ENCODE results near the gene IL17RA.
"Not testable (repeated sequence)": the region's sequence is repeated elsewhere in the genome, so short reads cannot be mapped to it uniquely, and the experiment has no call there.

Gene IL17RA

DNA sequence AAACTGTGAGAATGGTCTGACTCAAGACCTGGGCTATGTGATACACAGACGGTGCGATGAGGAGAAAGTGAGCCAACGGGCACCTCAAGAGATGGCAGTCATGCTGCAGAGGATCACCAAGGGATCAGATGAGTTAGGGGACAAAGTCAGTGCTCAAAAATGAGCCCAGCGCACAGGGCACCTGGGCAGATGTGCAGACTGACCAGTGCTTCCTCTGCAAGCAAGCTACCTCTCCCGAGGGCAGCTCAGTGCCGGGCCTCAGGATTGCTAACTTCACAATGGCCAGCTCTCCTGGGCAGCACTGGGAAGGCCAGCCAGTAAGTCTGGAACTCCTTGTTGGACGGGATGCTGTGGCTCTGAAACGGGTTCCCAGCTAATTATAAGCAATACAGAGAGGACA lies 59.0 kb downstream of the IL17RA start:
- DNase-seq (ENCODE audit: low spot score in 2 of 2) (no peak), ATAC-seq (replicated peaks; ENCODE audit: extremely low read depth, poor library complexity, severe bottlenecking) (no peak)
- Mint-ChIP-seq H3K27me3 (no peaks in the 10 kb centered on the region), H3K27ac (ENCODE audit: low read depth) (no peak overlapping the region), H3K4me3 (no peak overlapping the region), H3K36me3 (ENCODE audit: insufficient read depth) (peaks cover 13% of the 10 kb centered on the region), H3K9me3 (no peaks in the 10 kb centered on the region), H3K4me1 (no peaks in the 10 kb centered on the region)

DNA sequence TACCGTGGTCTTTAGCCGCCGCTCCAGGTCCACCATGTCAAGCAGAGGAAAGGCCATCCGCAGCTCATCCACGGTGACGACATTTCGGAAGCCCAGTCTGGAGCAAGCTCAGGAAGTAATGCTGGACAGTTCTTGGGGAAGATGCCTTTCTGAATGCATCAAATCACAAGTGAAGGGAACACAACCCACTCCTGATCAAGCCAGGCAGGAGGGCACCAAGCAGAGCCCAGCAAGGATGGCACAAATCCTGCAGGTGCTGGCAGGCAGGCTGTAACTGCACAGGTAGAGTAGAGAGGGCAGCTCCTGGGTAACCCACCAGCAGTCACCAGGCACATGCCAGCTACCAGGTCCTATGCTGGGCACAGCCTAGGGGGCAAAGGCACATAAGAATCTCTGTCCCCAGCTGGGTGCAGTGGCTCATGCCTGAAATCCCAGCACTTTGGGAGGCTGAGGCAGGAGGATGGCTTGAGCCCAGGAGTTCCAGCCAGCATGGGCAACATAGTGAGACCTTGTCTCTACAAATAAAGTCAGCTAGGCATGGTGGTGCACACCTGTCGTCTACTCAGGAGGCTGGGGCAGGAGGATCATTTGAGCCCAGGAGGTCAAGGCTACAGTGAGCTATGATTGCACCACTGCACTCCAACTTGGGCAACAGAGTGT lies 60.4 kb downstream of the IL17RA start:
- Mint-ChIP-seq H3K36me3 (ENCODE audit: insufficient read depth) (peaks cover 13% of the 10 kb centered on the region), H3K27me3 (no peaks in the 10 kb centered on the region), H3K27ac (ENCODE audit: low read depth) (no peak overlapping the region), H3K4me3 (no peak overlapping the region), H3K4me1 (no peaks in the 10 kb centered on the region), H3K9me3 (no peaks in the 10 kb centered on the region)
- no peak for ATAC-seq (replicated peaks; ENCODE audit: extremely low read depth, poor library complexity, severe bottlenecking)
- no peak for DNase-seq (ENCODE audit: low spot score in 2 of 2)

GRCh38 chr22:17147458-17147857 lies 62.7 kb downstream of the IL17RA start:
- not testable (repeated sequence) for H3K36me3 Mint-ChIP-seq (ENCODE audit: insufficient read depth); H3K4me1 Mint-ChIP-seq; H3K9me3 Mint-ChIP-seq; ATAC-seq (replicated peaks; ENCODE audit: extremely low read depth, poor library complexity, severe bottlenecking); H3K27me3 Mint-ChIP-seq; DNase-seq (ENCODE audit: low spot score in 2 of 2); H3K27ac Mint-ChIP-seq (ENCODE audit: low read depth); H3K4me3 Mint-ChIP-seq

DNA sequence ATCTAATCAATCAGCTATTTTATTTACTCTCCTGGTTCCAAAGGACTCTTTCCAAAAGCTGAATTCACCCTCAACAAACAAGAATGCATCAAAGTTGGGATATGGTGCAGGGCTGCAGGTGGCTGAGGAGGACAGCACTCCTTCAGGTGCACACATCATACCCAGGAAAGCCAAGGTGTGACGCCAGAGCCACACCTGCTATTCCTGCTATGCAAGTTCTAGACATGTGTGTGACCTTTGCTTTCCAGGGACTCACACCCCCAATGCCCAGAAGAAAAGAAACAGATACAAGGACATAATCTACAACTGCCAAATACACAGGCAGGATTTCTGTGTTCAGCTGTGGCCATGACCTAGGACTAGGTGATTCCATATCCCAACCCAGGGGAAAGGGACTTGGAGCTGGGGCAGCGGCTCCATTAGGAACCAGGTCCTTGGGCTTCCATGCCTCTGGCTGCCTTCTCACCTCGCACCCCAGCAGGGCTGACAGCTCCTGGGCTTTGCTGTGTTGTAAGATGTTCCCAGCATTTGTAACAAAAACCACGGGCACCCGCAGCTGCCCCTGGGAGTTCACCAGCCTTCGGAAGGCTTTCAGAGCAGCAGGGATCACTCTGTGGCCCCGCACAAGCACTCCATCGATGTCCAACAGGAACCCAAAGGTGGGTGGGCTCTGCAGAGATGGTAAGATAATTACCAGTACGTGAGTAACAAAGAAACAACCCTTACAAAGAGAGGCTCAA lies 64.4 kb downstream of the IL17RA start:
- peaks cover 7% of the 10 kb centered on the region for H3K36me3 Mint-ChIP-seq (ENCODE audit: insufficient read depth)
- ATAC-seq (replicated peaks; ENCODE audit: extremely low read depth, poor library complexity, severe bottlenecking) = no peak
- H3K27me3 Mint-ChIP-seq = no peaks in the 10 kb centered on the region
- H3K9me3 Mint-ChIP-seq = no peaks in the 10 kb centered on the region
- no peak overlapping the region for H3K27ac Mint-ChIP-seq (ENCODE audit: low read depth)
- no peak for DNase-seq (ENCODE audit: low spot score in 2 of 2)
- no peak overlapping the region for H3K4me3 Mint-ChIP-seq
- peaks cover 8% of the 10 kb centered on the region for H3K4me1 Mint-ChIP-seq

DNA sequence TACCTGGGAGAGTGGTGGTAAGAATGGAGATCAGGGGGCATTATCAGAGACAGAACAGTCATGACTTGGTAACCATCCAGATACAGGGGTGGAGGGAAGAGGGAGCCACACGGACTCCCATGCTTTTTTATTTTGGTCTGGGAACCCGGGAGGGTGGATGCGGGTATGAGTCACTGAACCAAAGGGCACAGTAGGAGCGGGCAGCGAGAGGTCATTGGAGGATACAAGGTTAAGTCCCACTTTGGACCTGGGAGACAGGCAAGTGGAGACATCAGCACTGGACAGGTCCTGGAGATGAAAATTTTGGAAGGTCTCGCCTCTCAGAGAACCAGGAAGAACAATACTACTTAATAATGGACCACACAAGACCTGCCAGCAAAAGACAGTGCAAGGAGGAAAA lies 67.5 kb downstream of the IL17RA start:
- DNase-seq (ENCODE audit: low spot score in 2 of 2) (no peak), ATAC-seq (replicated peaks; ENCODE audit: extremely low read depth, poor library complexity, severe bottlenecking) (no peak)
- H3K9me3 Mint-ChIP-seq = no peaks in the 10 kb centered on the region
- no peak overlapping the region for H3K27ac Mint-ChIP-seq (ENCODE audit: low read depth)
- H3K27me3 Mint-ChIP-seq = no peaks in the 10 kb centered on the region
- peaks cover 1% of the 10 kb centered on the region for H3K36me3 Mint-ChIP-seq (ENCODE audit: insufficient read depth)
- H3K4me3 Mint-ChIP-seq = no peak overlapping the region
- H3K4me1 Mint-ChIP-seq = peaks cover 22% of the 10 kb centered on the region

DNA sequence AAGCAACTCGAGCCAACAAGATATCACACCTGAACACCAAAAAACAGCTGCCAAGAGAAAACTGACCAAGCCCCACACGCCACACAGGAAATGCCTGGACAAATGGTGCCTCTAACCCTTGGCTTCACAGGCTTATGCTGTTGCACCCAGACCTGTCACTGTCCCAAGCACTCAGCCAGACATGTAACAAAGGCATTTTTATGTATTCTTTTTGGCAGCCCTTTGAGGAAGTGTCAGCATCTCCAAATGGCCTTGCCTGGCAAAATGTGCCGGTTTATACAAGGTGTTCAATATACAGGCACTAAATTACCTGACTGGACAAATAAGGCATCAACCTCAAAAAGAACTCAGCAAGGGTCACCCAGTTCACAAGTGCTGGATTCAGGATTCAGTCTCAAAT lies 68.2 kb downstream of the IL17RA start:
- Mint-ChIP-seq H3K4me1 (peaks cover 25% of the 10 kb centered on the region), H3K27ac (ENCODE audit: low read depth) (peak overlapping the region; percentile 44)

GRCh38 chr22:17155941-17156340 lies 71.1 kb downstream of the IL17RA start:
- Mint-ChIP-seq H3K27ac (ENCODE audit: low read depth) (no peak overlapping the region), H3K9me3 (no peaks in the 10 kb centered on the region), H3K36me3 (ENCODE audit: insufficient read depth) (peaks cover 1% of the 10 kb centered on the region), H3K4me3 (peak overlapping the region; percentile 39), H3K4me1 (peaks cover 34% of the 10 kb centered on the region), H3K27me3 (no peaks in the 10 kb centered on the region)
- DNase-seq (ENCODE audit: low spot score in 2 of 2) = no peak
- ATAC-seq (replicated peaks; ENCODE audit: extremely low read depth, poor library complexity, severe bottlenecking) = no peak

More for the DNA sequence above, 68.2 kb downstream of the IL17RA start:
- ATAC-seq (replicated peaks; ENCODE audit: extremely low read depth, poor library complexity, severe bottlenecking) (no peak), DNase-seq (ENCODE audit: low spot score in 2 of 2) (no peak)
- Mint-ChIP-seq H3K36me3 (ENCODE audit: insufficient read depth) (peaks cover 1% of the 10 kb centered on the region), H3K4me3 (no peak overlapping the region), H3K9me3 (no peaks in the 10 kb centered on the region), H3K27me3 (no peaks in the 10 kb centered on the region)

DNA sequence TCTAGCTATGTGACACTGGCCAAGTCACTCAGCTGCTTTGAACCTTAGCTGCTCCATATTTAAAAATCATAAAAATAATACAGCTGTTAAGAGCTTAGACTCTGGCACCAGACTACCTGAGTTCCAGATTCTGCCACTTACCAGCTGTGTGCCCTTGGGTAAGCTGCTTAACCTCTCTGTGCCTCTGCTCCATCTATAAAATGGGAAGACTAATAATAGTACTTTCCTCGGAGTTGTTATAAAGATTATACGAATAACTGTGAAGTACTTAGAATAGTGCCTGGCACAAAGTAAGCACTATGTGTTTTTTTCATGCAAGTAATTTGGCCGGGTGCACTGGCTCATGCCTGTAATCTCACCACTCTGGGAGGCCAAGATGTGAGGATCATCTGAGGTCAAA lies 72.9 kb downstream of the IL17RA start:
- Mint-ChIP-seq H3K36me3 (ENCODE audit: insufficient read depth) (peaks cover 1% of the 10 kb centered on the region), H3K9me3 (no peaks in the 10 kb centered on the region), H3K4me3 (peak overlapping the region; percentile 82), H3K4me1 (peaks cover 26% of the 10 kb centered on the region), H3K27ac (ENCODE audit: low read depth) (no peak overlapping the region), H3K27me3 (no peaks in the 10 kb centered on the region)
- ATAC-seq (replicated peaks; ENCODE audit: extremely low read depth, poor library complexity, severe bottlenecking) (no peak), DNase-seq (ENCODE audit: low spot score in 2 of 2) (no peak)

GRCh38 chr22:17158176-17158567 lies 73.4 kb downstream of the IL17RA start:
- peaks cover 26% of the 10 kb centered on the region for H3K4me1 Mint-ChIP-seq
- H3K9me3 Mint-ChIP-seq = no peaks in the 10 kb centered on the region
- H3K36me3 Mint-ChIP-seq (ENCODE audit: insufficient read depth) = no peaks in the 10 kb centered on the region
- DNase-seq (ENCODE audit: low spot score in 2 of 2) = no peak
- no peaks in the 10 kb centered on the region for H3K27me3 Mint-ChIP-seq
- peak overlapping the region; percentile 82 for H3K4me3 Mint-ChIP-seq
- H3K27ac Mint-ChIP-seq (ENCODE audit: low read depth) = peak overlapping the region; percentile 78
- no peak for ATAC-seq (replicated peaks; ENCODE audit: extremely low read depth, poor library complexity, severe bottlenecking)

DNA sequence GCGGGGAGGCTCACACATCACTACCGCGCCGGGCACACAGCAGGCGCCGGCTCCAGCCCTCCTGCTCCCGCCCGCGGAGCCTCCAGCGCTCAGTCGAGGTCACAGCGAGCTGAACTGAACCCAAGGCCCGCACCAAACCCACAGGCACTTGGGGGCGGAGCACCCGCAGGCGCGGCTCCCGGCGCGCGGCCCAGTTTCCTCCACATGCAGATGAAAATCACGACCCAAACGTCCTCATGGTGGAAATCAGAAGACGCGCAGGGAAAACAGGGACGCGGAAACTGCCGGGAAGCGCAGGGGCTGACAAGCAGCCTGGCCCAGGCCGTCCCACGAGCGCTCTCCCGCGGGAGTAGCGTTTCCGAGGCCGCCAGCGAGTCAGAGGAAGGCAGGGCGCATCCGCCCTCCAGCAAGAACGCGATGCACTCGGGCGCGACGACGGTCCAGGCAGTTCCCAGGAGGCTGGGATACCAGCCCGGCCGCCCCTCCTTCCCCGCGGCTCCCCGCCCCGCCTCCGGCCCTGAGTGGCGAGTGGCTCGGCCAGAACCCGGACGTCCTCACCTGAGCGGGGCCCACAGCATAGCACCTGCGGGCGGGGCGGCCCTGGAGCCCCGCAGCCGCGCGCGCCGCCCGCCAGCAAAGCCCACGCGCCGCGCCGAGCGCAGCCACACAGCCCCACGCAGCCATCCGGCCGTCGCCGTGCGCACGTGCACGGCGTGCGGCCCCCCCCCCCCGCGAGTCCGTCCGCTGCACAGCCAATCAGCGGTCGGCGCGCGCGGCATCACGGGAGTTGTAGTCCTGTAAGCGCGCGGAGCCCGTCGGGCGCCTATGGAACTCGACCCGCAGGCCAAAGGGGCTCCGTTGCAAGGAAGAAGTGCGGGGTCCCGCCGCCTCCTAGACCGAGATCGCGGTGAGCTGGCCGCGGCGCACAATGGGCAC lies 74.0 kb downstream of the IL17RA start, which contains the start of gene HDHD5:
TSS of gene HDHD5 (minus strand) at position 710 of the 936 bp plus-strand sequence. CDS start at position 684, 26 bp downstream.
- no peaks in the 10 kb centered on the region for H3K27me3 Mint-ChIP-seq
- H3K4me3 Mint-ChIP-seq = peak within 1 kb of the TSS; percentile 82
- ATAC-seq (replicated peaks; ENCODE audit: extremely low read depth, poor library complexity, severe bottlenecking) (peak; percentile 95), DNase-seq (ENCODE audit: low spot score in 2 of 2) (peak; percentile 72 to 77)
- H3K9me3 Mint-ChIP-seq = no peaks in the 10 kb centered on the region
- peaks cover 26% of the 10 kb centered on the region for H3K4me1 Mint-ChIP-seq
- no peaks in the 10 kb centered on the region for H3K36me3 Mint-ChIP-seq (ENCODE audit: insufficient read depth)
- H3K27ac Mint-ChIP-seq (ENCODE audit: low read depth) = peak within 1 kb of the TSS; percentile 78

DNA sequence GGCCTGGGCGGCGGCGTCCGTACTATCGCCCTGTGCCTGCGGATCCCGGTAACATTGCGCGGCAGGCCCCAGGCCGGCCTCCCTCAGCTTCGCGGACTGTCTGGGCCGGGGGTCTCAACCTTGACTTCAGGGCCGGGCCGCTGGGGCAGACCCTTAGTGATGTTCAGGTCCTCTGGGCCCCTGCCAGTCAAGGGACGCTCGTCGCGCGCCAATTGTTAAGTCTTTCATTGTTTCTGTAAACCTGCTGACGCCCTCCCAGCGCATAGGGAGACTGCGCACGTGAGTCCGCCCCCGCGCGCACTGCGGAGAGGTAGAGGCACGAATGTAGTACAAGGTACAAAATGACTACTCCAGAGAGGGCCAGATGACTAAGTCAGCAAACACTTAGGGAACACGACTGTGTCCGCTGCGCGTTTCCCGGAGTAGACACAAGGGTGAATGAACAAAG lies 74.7 kb downstream of the IL17RA start:
- H3K36me3 Mint-ChIP-seq (ENCODE audit: insufficient read depth) = no peaks in the 10 kb centered on the region
- peaks cover 25% of the 10 kb centered on the region for H3K4me1 Mint-ChIP-seq
- H3K4me3 Mint-ChIP-seq = peak overlapping the region; percentile 82
- no peaks in the 10 kb centered on the region for H3K27me3 Mint-ChIP-seq
- peak; percentile 7 for ATAC-seq (replicated peaks; ENCODE audit: extremely low read depth, poor library complexity, severe bottlenecking)
- peak in 1 of 2 donors; percentile 11 for DNase-seq (ENCODE audit: low spot score in 2 of 2)
- peak overlapping the region; percentile 32 for H3K27ac Mint-ChIP-seq (ENCODE audit: low read depth)
- no peaks in the 10 kb centered on the region for H3K9me3 Mint-ChIP-seq

- Mint-ChIP-seq H3K4me1 (peaks cover 12% of the 10 kb centered on the region), H3K36me3 (ENCODE audit: insufficient read depth) (no peaks in the 10 kb centered on the region), H3K27ac (ENCODE audit: low read depth) (no peak overlapping the region), H3K4me3 (no peak overlapping the region), H3K9me3 (no peaks in the 10 kb centered on the region), H3K27me3 (no peaks in the 10 kb centered on the region)
- ATAC-seq (replicated peaks; ENCODE audit: extremely low read depth, poor library complexity, severe bottlenecking) (no peak), DNase-seq (ENCODE audit: low spot score in 2 of 2) (no peak)
These were observed 77.2 kb downstream of the IL17RA start for GRCh38 chr22:17161991-17162390.

Data from central memory CD8-positive, alpha-beta T cell (primary cell).